GM12878 (cell line): ENCODE results near the gene SYT1. TPM values are rescaled to one million over a fixed set of nuclear protein-coding genes. Genes with fewer than 3 reads are reported as not detected.

Source experiments
- CBX3 ChIP-seq: fragments of 200-600 bp; sonication (generic); IDR thresholded peaks from 2 replicates; pipeline ENCODE4 v1.6.1; 2016; ENCODE audit warnings: low read depth, borderline replicate concordance
- CUX1 ChIP-seq: IDR thresholded peaks from 2 replicates; pipeline ENCODE4 v1.6.1; 2012; ENCODE audit warnings: improper control_type of control experiment, low read depth, low read length; ENCODE audit not compliant: insufficient replicate concordance
- IKZF2 ChIP-seq, 2 experiments: fragments of 450-650 bp; IDR thresholded peaks; 2 replicates each; pipeline ENCODE4 v1.6.1; 2017; ENCODE audit warnings: mild to moderate bottlenecking in 2 of 2, moderate library complexity in 2 of 2
- IRF3 ChIP-seq: fragments of 450-650 bp; IDR thresholded peaks from 2 replicates; pipeline ENCODE4 v1.6.1; 2014; ENCODE audit warnings: mild to moderate bottlenecking
- SRF ChIP-seq, 2 experiments: IDR thresholded peaks; 2 replicates each; pipeline ENCODE4 v1.6.1; 2011; ENCODE audit warnings: low read depth in 2 of 2, low read length in 2 of 2, mild to moderate bottlenecking in 1 of 2, moderate library complexity in 1 of 2
- polyA plus RNA-seq, 11 experiments: library from polyadenylated mRNA; depleted of rRNA in 4 of 11; unstranded in 6 of 11; stranded (reverse) in 5 of 11; fragments of >200 nt; fragmentation: Nextera tagmentation in 4 of 11; fragmentation: Illumina TruSeq in 1 of 11; extraction: Ambion mirVana in 4 of 11; extraction: Trizol in 1 of 11; gene quantifications; 1 replicate in 1 of 11; 2 replicates in 10 of 11; pipeline versions ENCODE4 v1.2.1 to v1.2.3, GENCODE V29; 2011 to 2016; ENCODE audit warnings: inconsistent platforms in 2 of 11, missing spikeins in 2 of 11, low read depth in 1 of 11
- total RNA-seq, 4 experiments: library from RNA; depleted of rRNA in 3 of 4; stranded (reverse); fragments of >200 nt in 3 of 4; fragmentation: Illumina TruSeq in 1 of 4; extraction: Trizol in 1 of 4; gene quantifications; 2 replicates each; pipeline versions ENCODE4 v1.2.1 to v1.2.3, GENCODE V29; 2013 to 2021

The SYT1 gene
- total and polyA plus RNA-seq, 10 of the 15 experiments (the other 5 are each of a cell fraction or from before 2014, with no cell fraction given) = 0.10 to 0.28 TPM; not detected in 8

GRCh38 chr12:79422060-79422812 lies 557.7 kb downstream of the SYT1 start (continued):
- TF ChIP-seq IRF3 = no peak
- TF ChIP-seq CUX1 = no peak
- TF ChIP-seq CBX3 = no peak
- no peak for TF ChIP-seq IKZF2 (IDR thresholded peaks at IDR 0.05)
- no peak for TF ChIP-seq SRF (IDR thresholded peaks at IDR 0.05; ENCODE audit: low read depth in 2 of 2, low read length in 2 of 2)
